ENCODE measurements around the gene USP47.

GRCh38 chr11:11985954-11986949 is 144.5 kb downstream of the USP47 start:
- TF ChIP-seq, protein P1, sequence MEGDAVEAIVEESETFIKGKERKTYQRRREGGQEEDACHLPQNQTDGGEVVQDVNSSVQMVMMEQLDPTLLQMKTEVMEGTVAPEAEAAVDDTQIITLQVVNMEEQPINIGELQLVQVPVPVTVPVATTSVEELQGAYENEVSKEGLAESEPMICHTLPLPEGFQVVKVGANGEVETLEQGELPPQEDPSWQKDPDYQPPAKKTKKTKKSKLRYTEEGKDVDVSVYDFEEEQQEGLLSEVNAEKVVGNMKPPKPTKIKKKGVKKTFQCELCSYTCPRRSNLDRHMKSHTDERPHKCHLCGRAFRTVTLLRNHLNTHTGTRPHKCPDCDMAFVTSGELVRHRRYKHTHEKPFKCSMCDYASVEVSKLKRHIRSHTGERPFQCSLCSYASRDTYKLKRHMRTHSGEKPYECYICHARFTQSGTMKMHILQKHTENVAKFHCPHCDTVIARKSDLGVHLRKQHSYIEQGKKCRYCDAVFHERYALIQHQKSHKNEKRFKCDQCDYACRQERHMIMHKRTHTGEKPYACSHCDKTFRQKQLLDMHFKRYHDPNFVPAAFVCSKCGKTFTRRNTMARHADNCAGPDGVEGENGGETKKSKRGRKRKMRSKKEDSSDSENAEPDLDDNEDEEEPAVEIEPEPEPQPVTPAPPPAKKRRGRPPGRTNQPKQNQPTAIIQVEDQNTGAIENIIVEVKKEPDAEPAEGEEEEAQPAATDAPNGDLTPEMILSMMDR (IDR thresholded peaks at IDR 0.05), result no peak
- TF ChIP-seq, protein P2, sequence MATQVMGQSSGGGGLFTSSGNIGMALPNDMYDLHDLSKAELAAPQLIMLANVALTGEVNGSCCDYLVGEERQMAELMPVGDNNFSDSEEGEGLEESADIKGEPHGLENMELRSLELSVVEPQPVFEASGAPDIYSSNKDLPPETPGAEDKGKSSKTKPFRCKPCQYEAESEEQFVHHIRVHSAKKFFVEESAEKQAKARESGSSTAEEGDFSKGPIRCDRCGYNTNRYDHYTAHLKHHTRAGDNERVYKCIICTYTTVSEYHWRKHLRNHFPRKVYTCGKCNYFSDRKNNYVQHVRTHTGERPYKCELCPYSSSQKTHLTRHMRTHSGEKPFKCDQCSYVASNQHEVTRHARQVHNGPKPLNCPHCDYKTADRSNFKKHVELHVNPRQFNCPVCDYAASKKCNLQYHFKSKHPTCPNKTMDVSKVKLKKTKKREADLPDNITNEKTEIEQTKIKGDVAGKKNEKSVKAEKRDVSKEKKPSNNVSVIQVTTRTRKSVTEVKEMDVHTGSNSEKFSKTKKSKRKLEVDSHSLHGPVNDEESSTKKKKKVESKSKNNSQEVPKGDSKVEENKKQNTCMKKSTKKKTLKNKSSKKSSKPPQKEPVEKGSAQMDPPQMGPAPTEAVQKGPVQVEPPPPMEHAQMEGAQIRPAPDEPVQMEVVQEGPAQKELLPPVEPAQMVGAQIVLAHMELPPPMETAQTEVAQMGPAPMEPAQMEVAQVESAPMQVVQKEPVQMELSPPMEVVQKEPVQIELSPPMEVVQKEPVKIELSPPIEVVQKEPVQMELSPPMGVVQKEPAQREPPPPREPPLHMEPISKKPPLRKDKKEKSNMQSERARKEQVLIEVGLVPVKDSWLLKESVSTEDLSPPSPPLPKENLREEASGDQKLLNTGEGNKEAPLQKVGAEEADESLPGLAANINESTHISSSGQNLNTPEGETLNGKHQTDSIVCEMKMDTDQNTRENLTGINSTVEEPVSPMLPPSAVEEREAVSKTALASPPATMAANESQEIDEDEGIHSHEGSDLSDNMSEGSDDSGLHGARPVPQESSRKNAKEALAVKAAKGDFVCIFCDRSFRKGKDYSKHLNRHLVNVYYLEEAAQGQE (IDR thresholded peaks at IDR 0.05; ENCODE audit: insufficient read depth in 1 of 2, low read depth in 2 of 2, low read length in 1 of 2), result no peak
- TF ChIP-seq POLR2AphosphoS5 (IDR thresholded peaks at IDR 0.05; ENCODE audit: low read depth, low read length), result no peak
- no peak for TF ChIP-seq SIN3A (IDR thresholded peaks at IDR 0.05; ENCODE audit: borderline replicate concordance, insufficient read depth, low read depth, low read length)

All from Panc1 (cell line).